HG03060 (cell line): ENCODE data around the gene ZNF613.
"Not testable (repeated sequence)": the region's sequence is repeated elsewhere in the genome, so short reads cannot be mapped to it uniquely, and the experiment has no call there.

Experiments
- ATAC-seq: cut with Tn5 transposase; IDR thresholded peaks from one replicate; pipeline ENCODE4 v1.9.1; 2021; ENCODE audit warnings: low read depth, moderate number of reproducible peaks; ENCODE audit not compliant: unreplicated experiment

Gene ZNF613

DNA sequence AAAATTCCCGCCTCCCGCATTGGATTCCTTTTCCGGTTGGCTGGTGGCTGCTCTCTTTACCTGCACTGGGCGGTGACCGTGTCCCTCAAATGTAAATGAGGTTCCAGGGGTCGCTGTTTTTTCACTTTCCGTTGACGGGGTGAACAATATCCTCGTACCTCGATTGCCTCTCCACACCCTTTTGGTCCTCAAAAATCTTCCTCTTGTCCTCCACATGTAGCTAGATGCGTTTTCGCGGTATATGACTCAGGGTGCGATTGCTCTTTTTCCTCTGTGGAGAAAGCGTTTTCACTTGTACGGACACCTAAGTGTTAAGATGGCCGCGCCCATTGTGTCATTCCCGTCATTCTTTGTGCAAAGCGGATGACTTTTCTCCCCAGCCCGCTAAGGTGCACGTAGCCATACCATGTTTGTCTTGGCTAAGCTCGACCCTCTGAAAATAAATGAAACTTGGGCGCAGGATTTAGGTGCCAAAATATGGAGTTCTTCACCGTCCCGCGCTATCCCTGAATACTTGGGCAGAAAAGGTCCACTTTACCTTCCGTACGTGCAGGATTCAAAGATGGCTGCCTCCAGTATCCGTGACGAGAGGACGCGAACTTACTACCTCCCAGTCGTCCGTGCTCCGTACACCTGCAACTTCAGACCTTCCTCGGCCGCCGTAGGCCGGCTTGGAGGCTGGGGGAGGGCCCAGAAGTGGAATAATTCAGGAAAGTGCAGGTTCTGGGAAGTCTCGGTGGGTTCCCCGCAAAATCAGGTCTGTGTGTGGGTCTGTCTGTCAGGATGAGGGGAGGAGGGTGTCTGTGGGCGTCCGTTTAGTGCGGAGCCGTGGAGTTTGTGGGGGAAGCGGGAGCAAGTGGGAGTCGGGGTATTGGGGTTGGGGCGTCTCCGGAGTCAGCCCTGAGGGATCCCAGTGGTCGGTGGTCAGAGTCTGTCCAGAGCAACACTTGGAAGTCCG, at the start of gene ZNF613:
TSS of gene ZNF613 (plus strand) at position 689 of the 958 bp plus-strand sequence. CDS start 8,749 bp downstream, outside the sequence.
- ATAC-seq, result peak; percentile 49

GRCh38 chr19:51882518-51882917, 44.8 kb upstream of the ZNF613 start:
- no peak for ATAC-seq

GRCh38 chr19:51884713-51885112, 42.6 kb upstream of the ZNF613 start:
- ATAC-seq, result no peak

DNA sequence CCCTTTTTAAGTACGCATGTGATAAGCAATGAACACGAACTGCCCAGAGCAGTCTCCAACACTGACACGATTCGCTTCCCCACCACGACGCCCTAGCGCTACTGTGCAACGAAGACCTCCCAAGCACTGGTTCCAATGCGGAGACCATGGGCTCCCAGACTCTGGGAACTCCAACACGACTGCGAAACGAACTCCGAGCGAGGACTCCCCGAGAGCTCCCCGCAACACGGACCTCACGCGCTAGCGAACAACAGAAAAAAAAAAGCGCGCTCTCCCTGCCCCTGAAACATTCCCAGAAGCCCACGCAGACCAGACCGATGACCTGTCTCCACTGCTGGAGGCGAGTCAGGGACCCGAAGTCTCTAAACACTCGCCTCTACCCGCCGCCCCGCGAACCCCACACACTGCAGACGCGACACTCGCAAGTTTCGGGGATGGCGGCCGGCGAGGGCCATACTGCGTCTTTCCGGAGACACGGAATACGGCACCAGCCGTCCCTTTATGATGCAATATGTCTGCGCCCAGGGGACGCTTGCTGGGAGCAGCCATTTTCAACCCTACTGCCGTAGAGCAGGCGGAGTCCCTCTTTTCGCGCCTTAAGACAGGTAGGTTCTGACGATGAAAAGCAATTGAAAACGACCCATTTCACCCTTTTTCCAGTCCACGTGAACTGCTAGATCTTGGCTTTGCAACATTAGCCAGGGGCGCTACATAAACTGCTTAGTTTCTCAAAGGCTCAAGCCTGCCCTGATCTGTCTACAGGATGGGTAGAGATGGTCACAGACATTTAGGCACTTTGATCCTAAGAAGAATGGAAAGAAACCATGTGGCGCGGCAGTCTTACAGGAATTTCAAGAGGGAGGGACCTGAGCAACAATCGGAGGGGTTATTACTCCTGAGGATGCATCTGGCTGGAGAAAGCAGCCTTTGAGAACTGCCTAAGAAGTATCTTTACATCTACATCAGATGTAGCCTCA, 39.5 kb upstream of the ZNF613 start, which contains the start of gene ZNF577:
TSS of gene ZNF577 (minus strand) at position 430 of the 977 bp plus-strand sequence. CDS start 7,569 bp downstream, outside the sequence.
- ATAC-seq, result no peak

GRCh38 chr19:51889934-51890333, 37.3 kb upstream of the ZNF613 start:
- no peak for ATAC-seq

DNA sequence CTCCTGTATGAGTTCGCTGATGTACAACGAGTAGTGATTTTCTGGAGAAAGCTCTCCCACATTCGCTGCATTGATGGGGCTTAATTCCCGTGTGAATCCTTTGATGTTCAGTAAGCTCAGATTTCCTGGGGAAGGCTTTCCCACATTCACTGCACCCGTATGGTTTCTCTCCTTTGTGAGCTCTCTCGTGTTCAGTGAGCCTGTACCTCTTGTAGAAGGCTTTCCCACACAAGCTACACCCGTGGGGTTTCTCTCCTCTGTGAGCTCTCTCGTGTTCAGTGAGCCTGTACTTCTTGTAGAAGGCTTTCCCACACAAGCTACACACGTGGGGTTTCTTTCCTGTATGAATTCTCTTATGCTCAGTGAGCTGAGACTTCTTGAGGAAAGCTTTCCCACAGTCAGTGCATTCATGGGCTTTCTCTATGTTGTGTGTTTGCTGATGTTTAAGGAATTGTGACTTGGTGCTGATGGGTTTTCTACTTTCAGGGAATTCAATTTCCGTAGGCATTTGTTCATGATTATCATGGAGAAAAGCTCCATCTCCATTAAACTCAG, 36.0 kb upstream of the ZNF613 start:
- ATAC-seq, result no peak

DNA sequence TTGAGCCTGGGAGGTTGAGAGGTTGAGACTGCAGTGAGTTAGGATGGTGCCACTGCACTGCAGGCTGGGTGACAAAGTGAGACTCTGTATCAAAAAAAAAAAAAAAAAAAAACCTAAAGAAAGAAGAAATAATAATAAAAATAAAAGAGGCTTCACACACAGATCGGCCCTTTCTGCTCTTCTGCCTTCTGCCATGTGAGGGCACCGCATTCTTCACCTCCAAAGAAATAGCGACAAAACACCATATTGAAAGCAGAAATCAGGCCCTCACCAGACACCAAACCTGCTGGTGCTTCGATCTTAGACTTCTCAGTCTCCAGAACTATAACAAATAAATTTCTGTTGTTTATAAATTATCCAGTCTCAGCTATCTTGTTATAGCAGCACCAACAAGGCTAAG, 25.4 kb upstream of the ZNF613 start:
- no peak for ATAC-seq

DNA sequence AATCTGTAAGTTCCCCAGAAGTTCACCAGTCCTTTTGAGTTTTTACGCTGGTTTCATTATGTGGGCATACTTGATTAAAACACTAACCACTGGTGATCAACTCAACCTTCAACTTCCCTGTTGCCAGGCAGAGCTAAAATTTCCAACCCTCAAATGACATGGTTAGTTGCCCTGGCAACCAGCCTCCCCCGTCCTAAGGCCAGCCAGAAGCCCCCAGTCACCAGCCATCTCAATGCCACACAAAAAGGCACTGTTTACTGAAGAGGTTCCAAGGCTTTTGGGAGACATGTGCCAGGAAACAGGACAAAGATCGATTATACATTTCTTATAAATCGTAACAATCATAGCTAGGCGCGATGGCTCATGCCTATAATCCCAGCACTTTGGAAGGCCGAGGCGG, 24.1 kb upstream of the ZNF613 start:
- ATAC-seq, result no peak

DNA sequence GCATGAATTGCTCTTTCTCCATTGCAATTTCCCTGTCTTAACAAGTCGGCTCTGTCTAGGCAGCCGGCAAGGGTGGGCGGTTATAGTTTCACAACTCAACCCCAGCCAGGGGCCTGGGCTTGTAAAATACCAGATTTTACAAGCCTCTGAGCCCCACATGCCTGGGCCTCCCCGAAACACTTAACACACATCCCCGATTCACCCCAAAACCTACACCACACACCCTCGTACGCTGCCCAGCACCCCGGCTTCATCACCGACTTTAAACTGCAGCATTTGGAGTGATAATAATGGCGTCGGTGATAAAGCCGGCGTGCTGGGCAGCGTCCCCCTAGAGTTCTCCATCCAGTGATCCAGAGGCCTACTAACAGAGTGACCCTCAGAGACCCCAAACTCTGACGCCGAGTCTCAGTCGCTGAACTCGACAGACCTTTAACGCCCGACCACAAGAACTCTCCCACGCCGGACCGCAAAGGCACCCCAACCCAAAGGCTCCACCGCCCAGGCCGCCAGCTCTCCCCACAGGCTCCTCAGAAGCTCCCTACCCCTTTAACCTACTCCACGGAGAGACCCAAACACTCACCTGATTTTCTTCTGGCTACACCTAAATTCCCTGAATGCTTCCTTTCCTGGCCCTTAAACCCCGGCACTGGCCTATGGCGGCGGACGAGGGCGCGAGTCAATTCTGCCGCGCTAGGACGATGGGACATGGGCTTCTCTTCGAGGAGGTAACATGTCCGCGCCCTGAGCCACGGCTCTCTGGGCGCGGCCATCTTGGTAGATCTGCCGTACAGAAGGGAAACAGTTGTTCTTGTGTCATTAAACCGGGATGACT, 22.7 kb upstream of the ZNF613 start, which contains the start of gene ZNF649:
TSS of gene ZNF649 (minus strand) at position 687 of the 835 bp plus-strand sequence. CDS start 4,910 bp downstream, outside the sequence.
- no peak for ATAC-seq

DNA sequence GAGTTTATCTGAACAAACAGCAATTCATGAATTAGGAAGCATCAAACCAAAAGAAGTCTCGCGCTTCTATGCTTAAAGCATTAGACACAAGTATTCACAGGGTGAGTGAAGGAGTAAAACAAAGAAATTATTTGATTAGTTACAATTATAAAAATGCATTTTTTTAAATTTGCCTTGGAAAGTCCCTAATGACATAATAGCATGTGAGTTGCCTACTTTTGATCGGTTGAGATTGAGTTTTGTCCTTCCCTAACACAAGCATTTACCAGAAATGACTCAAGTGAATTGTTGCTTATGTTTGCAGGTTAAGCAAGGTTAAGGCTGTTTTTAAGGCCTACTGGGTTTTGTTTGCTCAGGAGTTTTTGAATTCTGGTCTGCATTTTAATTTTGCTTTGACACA, 22.1 kb upstream of the ZNF613 start:
- ATAC-seq, result no peak

DNA sequence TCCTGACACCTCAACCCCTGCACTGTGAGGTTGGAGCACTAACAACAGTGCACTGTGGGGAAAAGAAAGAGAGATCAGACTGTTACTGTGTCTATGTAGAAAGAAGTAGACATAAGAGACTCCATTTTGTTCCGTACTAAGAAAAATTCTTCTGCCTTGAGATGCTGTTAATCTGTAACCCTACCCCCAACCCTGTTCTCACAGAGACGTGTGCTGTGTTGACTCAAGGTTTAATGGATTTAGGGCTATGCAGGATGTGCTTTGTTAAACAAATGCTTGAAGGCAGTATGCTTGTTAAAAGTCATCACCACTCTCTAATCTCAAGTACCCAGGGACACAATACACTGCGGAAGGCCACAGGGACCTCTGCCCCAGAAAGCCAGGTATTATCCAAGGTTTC, 21.6 kb upstream of the ZNF613 start:
- ATAC-seq, result not testable (repeated sequence)

DNA sequence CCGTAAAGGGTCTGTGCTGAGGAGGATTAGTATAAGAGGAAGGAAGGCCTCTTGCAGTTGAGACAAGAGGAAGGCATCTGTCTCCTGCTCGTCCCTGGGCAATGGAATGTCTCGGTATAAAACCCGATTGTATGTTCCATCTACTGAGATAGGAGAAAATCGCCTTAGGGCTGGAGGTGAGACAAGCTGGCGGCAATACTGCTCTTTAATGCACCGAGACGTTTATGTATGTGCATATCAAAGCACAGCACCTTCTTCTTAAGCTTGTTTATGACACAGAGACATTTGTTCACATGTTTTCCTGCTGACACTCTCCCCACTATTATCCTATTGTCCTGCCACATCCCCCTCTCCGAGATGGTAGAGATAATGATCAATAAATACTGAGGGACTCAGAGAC, 21.2 kb upstream of the ZNF613 start:
- ATAC-seq, result not testable (repeated sequence)

DNA sequence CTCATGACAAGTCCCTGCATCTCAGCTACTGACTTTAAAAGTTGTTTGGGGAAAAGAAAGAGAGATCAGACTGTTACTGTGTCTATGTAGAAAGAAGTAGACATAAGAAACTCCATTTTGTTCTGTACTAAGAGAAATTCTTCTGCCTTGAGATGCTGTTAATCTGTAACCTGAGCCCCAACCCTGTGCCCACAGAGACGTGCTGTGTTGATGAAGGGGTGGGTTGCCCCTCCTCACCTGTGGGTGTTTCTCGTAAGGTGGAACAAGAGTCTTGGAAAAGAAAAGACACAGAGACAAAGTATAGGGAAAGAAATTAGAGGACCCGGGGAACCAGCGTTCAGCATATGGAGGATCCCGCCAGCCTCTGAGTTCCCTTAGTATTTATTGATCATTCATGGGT, 19.3 kb upstream of the ZNF613 start:
- not testable (repeated sequence) for ATAC-seq

GRCh38 chr19:51915324-51915867, 11.9 kb upstream of the ZNF613 start:
- no peak for ATAC-seq

GRCh38 chr19:51916167-51916566, 11.1 kb upstream of the ZNF613 start:
- ATAC-seq, result no peak

DNA sequence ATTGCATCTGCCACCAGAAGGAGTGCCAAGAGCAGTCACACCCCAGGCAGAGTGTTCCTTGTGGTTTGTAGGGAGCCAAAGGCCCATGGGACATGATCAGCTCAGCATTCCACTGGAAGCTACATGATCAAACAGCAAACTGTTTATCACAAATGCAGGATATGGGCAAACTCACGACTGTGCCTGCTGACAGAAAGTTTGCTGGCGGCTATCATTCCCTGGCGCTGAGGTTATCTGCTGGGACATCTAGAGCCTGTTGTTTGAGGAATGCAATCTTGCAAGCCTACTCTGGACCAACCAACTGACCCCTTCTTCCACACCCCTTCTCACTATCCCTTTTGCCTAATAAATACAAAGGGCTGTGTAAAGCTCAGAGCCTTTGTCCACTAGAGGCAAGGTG, 7.7 kb upstream of the ZNF613 start:
- ATAC-seq, result no peak

DNA sequence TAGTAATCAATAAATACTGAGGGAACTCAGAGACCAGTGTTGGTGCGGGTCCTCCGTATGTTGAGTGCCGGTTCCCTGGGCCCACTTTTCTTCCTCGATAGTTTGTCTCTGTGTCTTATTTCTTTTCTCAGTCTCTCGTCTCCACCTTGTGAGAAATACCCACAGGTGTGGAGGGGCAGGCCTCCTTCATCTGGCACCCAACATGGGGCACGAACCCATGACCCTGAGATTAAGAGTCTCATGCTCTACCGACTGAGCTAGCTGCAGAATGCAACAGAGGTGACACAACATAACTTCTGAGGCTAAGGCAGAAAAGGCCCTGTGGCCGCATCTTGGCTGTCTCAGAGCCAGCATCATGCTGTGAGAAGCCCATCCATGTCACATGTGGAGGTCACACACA, 5.3 kb upstream of the ZNF613 start:
- no peak for ATAC-seq

DNA sequence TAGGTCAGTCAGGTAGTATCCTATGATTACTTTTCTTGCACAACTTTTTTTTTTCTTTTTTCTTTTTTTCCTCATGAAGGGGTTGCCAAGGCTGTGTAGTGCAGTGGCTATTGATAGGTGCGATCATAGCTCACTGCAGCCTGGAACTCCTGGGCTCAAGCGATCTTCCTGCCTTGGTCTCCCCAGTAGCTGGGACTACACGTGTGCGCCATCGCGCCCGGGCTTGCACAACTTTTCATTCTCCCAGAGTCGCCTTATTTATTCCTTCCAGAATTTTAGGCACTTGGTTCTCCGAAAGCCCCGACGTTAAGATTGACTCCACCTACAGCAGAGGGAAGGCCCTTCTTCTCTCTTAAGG, 867 bp upstream of the ZNF613 start:
- no peak for ATAC-seq

- no peak for ATAC-seq
Measured at GRCh38 chr19:51927859-51928258, 587 bp downstream of the ZNF613 start.
